Stimulated activated CD8-positive, alpha-beta memory T cell treated with anti-CD3 and anti-CD28 coated beads, Interleukin-7, amount 100 ng/mL, for 1 hour (primary cell): ENCODE results near the gene MYO18B.
"Not testable (repeated sequence)": the region's sequence is repeated elsewhere in the genome, so short reads cannot be mapped to it uniquely, and the experiment has no call there.

Experiments
- DNase-seq, 2 donors: peaks; one replicate each; pipeline ENCODE4 v3.0.0-alpha.2; 2020; ENCODE audit warnings: low read depth in 2 of 2

Gene MYO18B

GRCh38 chr22:25942115-25942855 is 200.3 kb downstream of the MYO18B start:
- DNase-seq: no peak

- DNase-seq: no peak
These were observed 200.9 kb downstream of the MYO18B start for GRCh38 chr22:25942856-25943411.

GRCh38 chr22:25950111-25950510 is 208.1 kb downstream of the MYO18B start:
- DNase-seq: no peak

GRCh38 chr22:25953276-25953675 is 211.3 kb downstream of the MYO18B start:
- no peak for DNase-seq

GRCh38 chr22:25953919-25954318 is 211.9 kb downstream of the MYO18B start:
- no peak for DNase-seq

GRCh38 chr22:25955323-25955722 is 213.3 kb downstream of the MYO18B start:
- no peak for DNase-seq

GRCh38 chr22:25956801-25957200 is 214.8 kb downstream of the MYO18B start:
- DNase-seq: no peak

- DNase-seq: no peak
These were observed 218.1 kb downstream of the MYO18B start for GRCh38 chr22:25959818-25960774.

- DNase-seq: no peak
These were observed 219.7 kb downstream of the MYO18B start for GRCh38 chr22:25961699-25962098.

GRCh38 chr22:25962711-25963110 is 220.7 kb downstream of the MYO18B start:
- DNase-seq: no peak

GRCh38 chr22:25964961-25965730 is 223.2 kb downstream of the MYO18B start:
- DNase-seq: no peak

GRCh38 chr22:25966448-25966913 is 224.5 kb downstream of the MYO18B start:
- no peak for DNase-seq

- DNase-seq: no peak
These were observed 227.3 kb downstream of the MYO18B start for GRCh38 chr22:25969286-25969685.

GRCh38 chr22:25969901-25970300 is 227.9 kb downstream of the MYO18B start:
- no peak for DNase-seq

GRCh38 chr22:25970374-25970911 is 228.5 kb downstream of the MYO18B start:
- DNase-seq: no peak

- no peak for DNase-seq
These were observed 229.2 kb downstream of the MYO18B start for GRCh38 chr22:25970999-25971811.

- no peak for DNase-seq
These were observed 230.4 kb downstream of the MYO18B start for GRCh38 chr22:25972397-25972796.

GRCh38 chr22:25976356-25976755 is 234.4 kb downstream of the MYO18B start:
- no peak for DNase-seq

- DNase-seq: no peak
These were observed 238.0 kb downstream of the MYO18B start for GRCh38 chr22:25979968-25980367.

- not testable (repeated sequence) for DNase-seq
These were observed 242.9 kb downstream of the MYO18B start for GRCh38 chr22:25984911-25985310.
